Trophoblast cell (in vitro differentiated cells and primary cell): Measurements from ENCODE around the gene THSD4.
A peak's percentile ranks its signal among the peaks of the same experiment; 100 is the strongest.

Experiments
- DNase-seq, 2 donors: peaks; one replicate each; pipeline ENCODE4 v3.0.0-alpha.2; 2016
- H2AFZ ChIP-seq: 2 replicates; pipeline ENCODE4 v1.6.1; 2013; ENCODE audit warnings: low read length, moderate library complexity, mild to moderate bottlenecking; ENCODE audit not compliant: insufficient read depth, poor library complexity
- H2AK5ac ChIP-seq: 2 replicates; pipeline ENCODE4 v1.6.1; 2013; ENCODE audit warnings: mild to moderate bottlenecking, low read length
- H2BK120ac ChIP-seq: 2 replicates; pipeline ENCODE4 v1.6.1; 2013; ENCODE audit warnings: low read length, mild to moderate bottlenecking, moderate library complexity; ENCODE audit not compliant: insufficient read depth, poor library complexity
- H2BK12ac ChIP-seq: 2 replicates; pipeline ENCODE4 v1.6.1; 2013; ENCODE audit warnings: mild to moderate bottlenecking, low read length, moderate library complexity
- H2BK5ac ChIP-seq: 2 replicates; pipeline ENCODE4 v1.6.1; 2013; ENCODE audit warnings: low read length, low read depth, moderate library complexity, mild to moderate bottlenecking; ENCODE audit not compliant: poor library complexity
- H3K14ac ChIP-seq: 2 replicates; pipeline ENCODE4 v1.6.1; 2013; ENCODE audit warnings: mild to moderate bottlenecking, low read length
- H3K18ac ChIP-seq: 2 replicates; pipeline ENCODE4 v1.6.1; 2013; ENCODE audit warnings: mild to moderate bottlenecking, low read length
- H3K23ac ChIP-seq: 2 replicates; pipeline ENCODE4 v1.6.1; 2013; ENCODE audit warnings: low read length
- H3K27ac ChIP-seq: 2 replicates; pipeline ENCODE4 v1.5.1; 2013; ENCODE audit warnings: low read depth, mild to moderate bottlenecking, inconsistent platforms, low read length, moderate library complexity
- H3K27me3 ChIP-seq: 2 replicates; pipeline ENCODE4 v1.6.1; 2013; ENCODE audit warnings: inconsistent platforms, mild to moderate bottlenecking, low read length, moderate library complexity; ENCODE audit not compliant: insufficient read depth
- H3K36me3 ChIP-seq, 2 experiments: 1 replicate in 1 of 2; 2 replicates in 1 of 2; pipeline ENCODE4 v1.6.1; 2013; ENCODE audit warnings: low read length in 2 of 2, mild to moderate bottlenecking in 2 of 2, moderate library complexity in 1 of 2; ENCODE audit not compliant: insufficient read depth in 2 of 2, control insufficient read depth in 1 of 2
- H3K4ac ChIP-seq: 2 replicates; pipeline ENCODE4 v1.6.1; 2013; ENCODE audit warnings: low read depth, mild to moderate bottlenecking, low read length, moderate library complexity
- H3K4me1 ChIP-seq, 2 experiments: 1 replicate in 1 of 2; 2 replicates in 1 of 2; pipeline ENCODE4 v1.6.1; 2013; ENCODE audit warnings: low read length in 2 of 2, mild to moderate bottlenecking in 2 of 2, moderate library complexity in 1 of 2; ENCODE audit not compliant: insufficient read depth in 2 of 2, control insufficient read depth in 1 of 2
- H3K4me2 ChIP-seq: 2 replicates; pipeline ENCODE4 v1.6.1; 2013; ENCODE audit warnings: inconsistent platforms, mild to moderate bottlenecking, low read length, moderate library complexity
- H3K4me3 ChIP-seq: 2 replicates; pipeline ENCODE4 v1.5.1; 2013; ENCODE audit warnings: mild to moderate bottlenecking, low read depth, low read length, inconsistent platforms
- H3K79me1 ChIP-seq: one replicate; pipeline ENCODE4 v1.6.1; 2013; ENCODE audit warnings: low read length
- H3K79me2 ChIP-seq: 2 replicates; pipeline ENCODE4 v1.6.1; 2013; ENCODE audit warnings: low read length, mild to moderate bottlenecking; ENCODE audit not compliant: control insufficient read depth, insufficient read depth, poor library complexity
- H3K9ac ChIP-seq: 2 replicates; pipeline ENCODE4 v1.6.1; 2013; ENCODE audit warnings: mild to moderate bottlenecking, low read length
- H3K9me3 ChIP-seq: 2 replicates; pipeline ENCODE4 v1.6.1; 2013; ENCODE audit warnings: low read depth, mild to moderate bottlenecking, control low read depth, inconsistent platforms, low read length; ENCODE audit not compliant: insufficient read depth
- H4K12ac ChIP-seq: 2 replicates; pipeline ENCODE4 v1.6.1; 2013; ENCODE audit warnings: low read depth, mild to moderate bottlenecking, low read length, moderate library complexity
- H4K8ac ChIP-seq: 2 replicates; pipeline ENCODE4 v1.6.1; 2013; ENCODE audit warnings: low read depth, mild to moderate bottlenecking, low read length, moderate library complexity
- H4K91ac ChIP-seq: one replicate; pipeline ENCODE4 v1.6.1; 2013; ENCODE audit warnings: low read depth, mild to moderate bottlenecking, low read length, moderate library complexity
- WGBS: extraction: QIAGEN DNeasy Blood & Tissue Kit; methylation state at CpG from one replicate; pipeline ENCODE4 v1.1.7; 2013; ENCODE audit warnings: missing lambda C conversion rate; ENCODE audit not compliant: insufficient read length, insufficient coverage; ENCODE audit errors: extremely low coverage; 5-methylcytosine and 5-hydroxymethylcytosine counted together

The THSD4 gene

DNA sequence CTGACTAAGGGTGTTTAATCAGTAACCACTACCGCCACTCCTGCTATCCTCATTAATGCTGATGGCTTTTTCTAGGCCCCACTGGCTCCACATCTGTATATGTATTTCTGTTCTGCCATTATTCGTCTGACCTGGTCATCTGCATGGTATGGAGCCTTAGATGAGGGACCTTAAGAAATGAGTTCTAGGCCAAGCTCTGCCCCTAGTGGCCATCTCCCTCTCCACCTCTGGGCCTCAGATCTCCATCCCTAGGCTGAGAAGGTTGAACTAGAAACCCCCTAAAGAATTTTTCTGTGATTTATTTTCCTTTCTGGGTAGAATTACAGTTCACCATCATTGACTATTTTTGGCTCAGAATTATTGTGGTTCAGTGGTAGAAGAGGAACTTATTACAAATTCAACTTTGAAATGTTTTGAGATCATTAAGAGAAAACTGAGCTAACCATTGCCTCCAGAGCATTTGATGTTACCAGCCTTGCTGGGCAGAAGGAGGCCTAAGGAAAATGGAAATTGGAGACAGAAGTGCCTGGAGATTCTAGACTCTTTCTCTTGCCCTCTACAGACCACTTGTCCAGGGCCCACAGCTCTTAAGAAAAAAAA, 369.9 kb downstream of the THSD4 start:
- Histone ChIP-seq H3K27me3 (no peaks in the 10 kb centered on the region), H4K8ac (no peak overlapping the region), H3K79me2 (no peaks in the 10 kb centered on the region), H3K23ac (no peak overlapping the region), H2AK5ac (no peak overlapping the region), H3K4me2 (no peak overlapping the region), H3K79me1 (no peaks in the 10 kb centered on the region), H3K27ac (no peak overlapping the region), H2BK120ac (no peak overlapping the region), H3K9me3 (no peaks in the 10 kb centered on the region), H3K4me3 (no peak overlapping the region), H2BK12ac (no peak overlapping the region), H3K4me1 (no peaks in the 10 kb centered on the region), H3K4ac (no peak overlapping the region), H4K12ac (no peak overlapping the region), H3K9ac (no peak overlapping the region), H3K36me3 (no peaks in the 10 kb centered on the region), H3K18ac (no peak overlapping the region), H4K91ac (no peak overlapping the region), H2BK5ac (no peak overlapping the region), H3K14ac (no peak overlapping the region), H2AFZ (no peak overlapping the region)
- peak; percentile 11 to 37 for DNase-seq
- no CpG with 5 or more reads among the region's 2 CpGs for WGBS

- Histone ChIP-seq H4K8ac (no peak overlapping the region), H2AFZ (no peak overlapping the region), H3K27ac (no peak overlapping the region), H3K27me3 (no peaks in the 10 kb centered on the region), H3K36me3 (no peaks in the 10 kb centered on the region), H3K18ac (no peak overlapping the region), H3K4me3 (no peak overlapping the region), H3K79me2 (no peaks in the 10 kb centered on the region), H3K4me2 (no peak overlapping the region), H3K4ac (no peak overlapping the region), H4K91ac (no peak overlapping the region), H2BK12ac (no peak overlapping the region), H2AK5ac (no peak overlapping the region), H3K4me1 (no peaks in the 10 kb centered on the region), H3K79me1 (no peaks in the 10 kb centered on the region), H2BK5ac (no peak overlapping the region), H3K23ac (no peak overlapping the region), H4K12ac (no peak overlapping the region), H3K9ac (no peak overlapping the region), H3K14ac (no peak overlapping the region), H2BK120ac (no peak overlapping the region), H3K9me3 (no peaks in the 10 kb centered on the region)
- WGBS, result no CpG with 5 or more reads among the region's 3 CpGs
- DNase-seq, result no peak
Measured at GRCh38 chr15:71489570-71489969, 374.3 kb downstream of the THSD4 start.

DNA sequence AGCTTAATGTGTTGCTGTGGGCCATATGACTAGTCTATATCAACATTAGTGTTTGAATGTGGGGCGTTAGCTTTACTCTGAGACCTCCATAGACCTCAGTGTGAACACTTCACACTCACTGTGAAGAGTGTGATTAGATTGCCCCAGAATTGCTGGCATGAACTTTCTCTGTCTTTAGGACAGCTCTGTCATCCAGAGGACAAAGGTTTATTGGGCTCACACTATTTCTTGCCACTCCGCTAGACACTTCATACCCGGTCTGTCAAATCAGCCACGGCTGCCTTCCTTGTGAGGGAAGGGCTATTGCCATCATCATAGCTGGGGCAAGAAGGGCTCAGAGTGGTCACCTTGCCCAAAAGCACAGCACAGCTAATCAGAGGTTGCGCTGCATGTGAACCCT, 378.3 kb downstream of the THSD4 start:
- Histone ChIP-seq H4K8ac (no peak overlapping the region), H3K4me1 (no peaks in the 10 kb centered on the region), H3K14ac (no peak overlapping the region), H3K18ac (no peak overlapping the region), H2BK5ac (no peak overlapping the region), H3K79me2 (no peaks in the 10 kb centered on the region), H2AK5ac (no peak overlapping the region), H3K4me2 (no peak overlapping the region), H2BK12ac (no peak overlapping the region), H3K9me3 (no peaks in the 10 kb centered on the region), H3K23ac (no peak overlapping the region), H2BK120ac (no peak overlapping the region), H2AFZ (no peak overlapping the region), H3K27ac (no peak overlapping the region), H4K91ac (no peak overlapping the region), H3K36me3 (no peaks in the 10 kb centered on the region), H3K4me3 (no peak overlapping the region), H3K27me3 (no peaks in the 10 kb centered on the region), H3K79me1 (no peaks in the 10 kb centered on the region), H4K12ac (no peak overlapping the region), H3K4ac (no peak overlapping the region), H3K9ac (no peak overlapping the region)
- no peak for DNase-seq
- WGBS, result no CpG with 5 or more reads among the region's 5 CpGs

DNA sequence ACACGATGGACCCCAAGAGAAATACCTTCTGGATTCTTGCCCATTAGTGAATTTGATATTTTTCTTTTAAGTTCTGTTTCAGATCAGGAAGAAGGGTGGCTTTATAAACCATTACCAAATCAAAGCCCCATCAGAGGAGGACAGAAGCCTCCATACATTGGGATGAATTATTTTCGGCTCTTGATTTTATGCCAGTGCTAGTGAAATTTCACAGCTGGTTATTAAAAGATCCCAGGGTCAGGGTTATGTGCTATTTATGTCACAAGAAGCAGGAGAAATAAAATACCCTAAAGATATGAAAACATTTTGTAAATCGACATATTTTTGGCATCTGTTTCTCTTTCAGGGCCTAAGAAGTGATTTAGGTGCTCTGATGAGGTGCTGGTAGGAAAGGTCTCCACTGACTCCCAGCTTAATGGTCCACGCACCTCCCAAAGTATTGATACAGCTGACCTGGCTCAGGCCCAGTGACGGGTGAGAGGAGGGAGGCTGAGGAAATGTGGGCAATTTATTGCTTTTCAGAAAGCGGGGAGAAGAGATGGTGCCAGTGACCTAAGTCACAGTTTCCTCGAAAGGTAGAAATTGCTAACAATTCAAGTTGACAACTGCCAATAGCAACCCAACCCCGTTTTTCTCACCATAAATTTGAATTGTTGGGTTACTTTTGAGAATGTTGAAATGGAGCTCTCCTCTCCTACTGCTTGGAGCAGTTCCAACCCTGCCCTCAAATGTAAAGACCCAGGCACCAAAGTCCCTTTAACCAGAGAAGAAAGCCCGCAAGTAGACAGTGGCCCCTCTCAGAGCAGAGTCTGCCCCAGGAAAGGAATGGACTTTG, 379.5 kb downstream of the THSD4 start:
- Histone ChIP-seq H4K8ac (no peak overlapping the region), H2BK5ac (no peak overlapping the region), H3K27ac (no peak overlapping the region), H2AFZ (no peak overlapping the region), H3K36me3 (no peaks in the 10 kb centered on the region), H3K9ac (no peak overlapping the region), H3K4ac (no peak overlapping the region), H4K12ac (no peak overlapping the region), H3K79me1 (no peaks in the 10 kb centered on the region), H2BK12ac (no peak overlapping the region), H4K91ac (no peak overlapping the region), H3K4me2 (no peak overlapping the region), H3K27me3 (no peaks in the 10 kb centered on the region), H2AK5ac (no peak overlapping the region), H3K18ac (no peak overlapping the region), H3K4me1 (no peaks in the 10 kb centered on the region), H3K9me3 (no peaks in the 10 kb centered on the region), H3K23ac (no peak overlapping the region), H3K4me3 (no peak overlapping the region), H2BK120ac (no peak overlapping the region), H3K14ac (no peak overlapping the region), H3K79me2 (no peaks in the 10 kb centered on the region)
- no peak for DNase-seq
- WGBS, result no CpG with 5 or more reads among the region's 9 CpGs
